Stimulated activated CD4-positive, alpha-beta T cell treated with anti-CD3 and anti-CD28 coated beads, Interleukin-15, amount 100 ng/mL, for 48 hours (primary cell): Measurements from ENCODE around the gene ATP2A3.
"Not testable (repeated sequence)": the region's sequence is repeated elsewhere in the genome, so short reads cannot be mapped to it uniquely, and the experiment has no call there.

Experiments
- DNase-seq, 2 donors: peaks; one replicate each; pipeline ENCODE4 v3.0.0-alpha.2; 2020; ENCODE audit warnings: low read depth in 2 of 2

Gene ATP2A3

GRCh38 chr17:3956327-3956957 is 7.8 kb downstream of the ATP2A3 start:
- no peak for DNase-seq

- DNase-seq = no peak
Measured at GRCh38 chr17:3955673-3955988, 8.6 kb downstream of the ATP2A3 start.

GRCh38 chr17:3954976-3955672 is 9.1 kb downstream of the ATP2A3 start:
- no peak for DNase-seq

DNA sequence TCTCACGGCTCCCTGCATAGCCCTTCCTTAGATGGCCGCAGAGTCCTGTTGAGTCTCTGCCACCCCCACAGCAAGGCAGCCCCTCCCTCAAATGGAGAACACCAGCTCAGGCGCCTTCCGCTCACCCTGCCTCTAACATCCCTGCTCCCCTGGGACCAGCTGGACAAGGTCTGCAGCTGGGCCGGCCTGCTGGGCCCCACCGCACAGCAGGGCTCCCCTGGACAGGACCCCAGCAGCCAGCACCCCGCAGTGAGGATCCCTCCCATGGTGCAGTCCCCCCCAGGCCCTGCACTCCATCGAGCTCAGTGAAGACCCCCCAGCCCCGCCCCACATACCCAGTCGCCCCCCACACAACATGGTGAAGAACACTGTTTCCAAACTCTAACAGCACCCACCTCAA is 10.2 kb downstream of the ATP2A3 start:
- no peak for DNase-seq

DNA sequence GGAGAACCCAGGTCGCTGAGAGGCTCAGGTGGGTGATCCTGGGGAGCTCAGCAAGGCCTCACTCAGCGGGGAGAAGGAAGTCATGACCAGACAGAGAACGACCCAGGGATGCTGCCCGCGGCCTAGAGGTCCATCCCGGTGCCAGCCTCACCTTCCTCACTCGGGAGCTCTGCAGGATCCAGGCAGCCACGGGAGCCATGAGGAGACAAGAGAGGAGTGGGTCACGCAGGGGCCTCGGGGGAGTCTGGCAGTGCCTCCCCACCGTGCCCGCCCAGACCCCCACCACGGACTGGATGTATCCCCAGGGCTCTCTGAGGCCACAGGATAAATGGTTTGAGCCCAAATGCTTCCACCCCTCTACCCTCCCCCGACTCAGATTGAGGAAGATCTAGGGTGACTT is 10.7 kb downstream of the ATP2A3 start:
- DNase-seq = no peak

DNA sequence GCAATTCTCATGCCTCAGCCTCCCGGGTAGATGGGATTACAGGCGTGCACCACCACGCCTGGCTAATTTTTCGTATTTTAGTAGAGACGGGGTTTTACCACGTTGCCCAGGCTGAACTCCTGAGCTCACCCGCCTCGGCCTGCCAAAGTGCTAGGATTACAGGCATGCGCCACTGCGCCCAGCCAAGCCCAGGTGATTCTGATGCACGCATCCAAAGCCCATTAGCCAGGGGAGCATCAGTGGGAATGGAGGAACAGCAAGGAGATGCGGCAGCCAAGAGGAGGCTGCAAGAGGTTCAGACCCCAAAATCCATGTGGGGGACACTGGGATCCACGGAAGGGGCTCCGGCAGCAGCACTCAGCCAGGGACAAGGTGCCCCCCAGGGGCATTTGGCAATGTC is 12.1 kb downstream of the ATP2A3 start:
- no peak for DNase-seq

DNA sequence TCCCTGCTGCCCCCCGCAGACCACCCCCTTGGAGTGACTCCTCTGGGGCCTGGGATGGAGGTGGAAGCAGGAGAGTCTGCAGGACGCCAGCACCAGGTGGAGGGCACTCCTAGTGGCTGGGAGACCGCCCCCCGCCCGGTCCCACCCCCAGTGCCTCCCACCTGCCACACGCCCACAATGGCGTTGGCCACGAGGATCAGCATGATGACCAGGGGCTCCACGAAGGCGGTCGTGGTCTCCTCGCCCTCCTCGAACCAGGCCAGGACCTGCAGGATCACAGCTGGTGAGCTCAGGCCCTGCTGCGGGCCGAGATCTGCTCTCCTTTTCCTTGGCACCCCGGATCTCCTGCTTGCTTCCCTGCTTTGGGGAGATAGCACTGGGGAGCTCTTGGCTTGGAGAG is 12.8 kb downstream of the ATP2A3 start:
- no peak for DNase-seq

- no peak for DNase-seq
Measured at GRCh38 chr17:3951003-3951402, 13.2 kb downstream of the ATP2A3 start.

- DNase-seq = no peak
Measured at GRCh38 chr17:3950584-3950983, 13.7 kb downstream of the ATP2A3 start.

- DNase-seq = no peak
Measured at GRCh38 chr17:3949418-3949817, 14.8 kb downstream of the ATP2A3 start.

GRCh38 chr17:3948551-3948950 is 15.7 kb downstream of the ATP2A3 start:
- DNase-seq = not testable (repeated sequence)

GRCh38 chr17:3947318-3947810 is 16.9 kb downstream of the ATP2A3 start:
- DNase-seq = no peak

- DNase-seq = no peak
Measured at GRCh38 chr17:3946711-3947235, 17.5 kb downstream of the ATP2A3 start.

DNA sequence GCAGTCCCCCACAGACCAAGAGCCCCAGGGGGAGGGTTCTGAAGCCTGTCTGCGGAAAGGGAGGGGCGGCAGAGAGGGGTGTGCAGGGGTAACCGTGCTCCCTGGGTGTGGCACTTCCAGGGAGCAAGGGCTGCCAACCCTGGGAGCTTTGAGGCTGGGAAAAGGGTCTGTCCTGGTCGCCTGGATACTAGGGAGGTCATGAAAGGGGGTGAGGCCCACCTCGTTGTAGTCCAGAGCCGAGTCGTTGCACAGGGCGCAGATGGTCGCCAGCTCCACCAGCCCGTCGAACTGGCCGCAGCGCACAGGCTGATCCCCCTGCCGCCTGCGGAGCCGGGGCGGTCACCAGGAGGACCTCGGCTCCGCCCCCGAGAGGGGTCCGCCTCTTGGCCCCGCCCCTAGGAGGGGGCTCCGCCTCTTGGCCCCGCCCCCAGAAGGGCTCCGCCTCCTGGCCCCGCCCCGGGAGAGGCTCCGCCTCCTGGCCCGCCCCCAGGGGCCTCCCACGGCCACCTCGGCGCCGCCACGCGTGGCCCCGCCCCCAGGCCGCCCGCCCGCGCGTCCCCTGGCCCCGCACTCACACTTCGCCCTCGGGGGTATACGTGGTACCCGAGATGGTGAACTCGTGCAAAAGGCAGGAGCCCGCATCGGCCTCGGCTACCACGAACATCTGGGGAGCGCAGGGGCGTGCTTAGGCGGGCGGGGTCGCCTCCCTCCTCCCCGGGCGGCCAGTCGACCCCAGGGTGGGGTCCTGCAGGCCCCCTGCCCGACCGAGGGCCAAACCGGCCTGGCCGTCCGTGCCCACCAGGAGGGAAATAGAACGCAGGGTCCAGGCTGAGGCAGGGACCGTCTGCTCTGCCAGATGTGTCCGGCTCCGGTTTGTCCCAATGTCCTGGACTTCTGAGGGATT is 19.5 kb downstream of the ATP2A3 start:
- DNase-seq = no peak

DNA sequence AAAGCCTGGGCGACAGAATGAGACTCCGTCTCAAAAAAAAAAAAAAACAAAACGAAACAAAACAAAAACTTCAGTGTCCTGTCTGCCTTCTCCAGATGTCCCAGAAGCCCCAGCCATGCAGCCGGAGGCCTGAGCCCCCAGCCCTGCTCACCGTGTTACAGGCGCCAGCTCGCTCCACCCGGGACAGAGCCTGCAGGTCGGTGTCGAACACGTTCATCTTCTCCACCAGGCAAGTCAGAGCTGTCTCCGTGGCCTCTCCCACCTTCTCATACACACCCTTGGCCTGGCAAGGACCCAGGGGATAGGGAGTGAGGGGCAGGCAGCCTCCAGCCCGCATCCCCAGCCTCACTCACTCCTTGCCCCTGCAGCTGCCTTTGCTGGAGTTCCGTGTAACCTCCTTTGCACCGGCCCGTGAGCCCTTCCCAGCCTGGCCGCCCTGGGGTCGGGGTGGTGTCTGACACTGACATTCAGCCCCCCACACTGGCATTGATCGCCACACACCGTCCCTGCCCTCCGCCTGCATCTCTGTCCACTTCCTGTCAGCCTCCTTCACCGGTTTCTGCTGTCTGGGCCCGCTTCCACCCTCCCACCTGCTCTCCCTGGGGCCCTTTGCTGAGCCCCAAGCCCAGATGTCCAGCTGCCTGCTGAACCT is 20.9 kb downstream of the ATP2A3 start:
- no peak for DNase-seq

DNA sequence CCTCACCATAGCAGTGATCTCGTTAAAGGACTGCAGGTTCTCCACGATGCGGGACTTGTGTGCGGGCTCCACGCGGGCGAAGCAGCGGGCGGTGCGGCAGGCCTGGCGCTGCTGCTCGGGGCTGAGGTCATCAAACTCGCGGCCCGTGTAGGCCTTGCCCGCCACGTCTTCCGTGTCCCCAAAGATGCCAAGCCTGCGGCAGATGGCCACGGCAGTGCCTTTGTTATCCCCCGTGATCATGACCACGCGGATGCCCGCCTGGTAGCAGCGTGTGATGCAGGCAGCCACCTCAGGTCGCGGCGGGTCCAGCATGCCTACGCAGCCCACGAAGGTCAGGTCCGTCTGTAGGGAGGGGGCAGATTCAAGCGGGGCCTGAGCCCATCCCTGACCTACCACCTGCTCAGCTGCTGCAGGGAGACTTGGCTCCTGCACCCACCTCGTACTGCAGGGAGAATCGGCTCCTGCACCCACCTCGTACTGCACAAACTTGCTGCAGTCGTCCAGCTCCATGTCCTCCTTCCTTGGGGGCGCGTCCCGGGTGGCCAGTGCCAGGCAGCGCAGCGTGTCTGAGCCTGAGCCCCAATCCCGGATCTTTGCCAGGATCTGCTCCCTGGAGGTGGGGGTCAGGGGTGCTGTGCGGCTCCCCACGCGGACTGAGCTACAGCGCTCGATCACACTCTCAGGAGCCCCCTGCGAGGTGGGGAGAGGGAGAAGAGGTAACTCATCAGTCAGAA is 23.1 kb downstream of the ATP2A3 start:
- no peak for DNase-seq

GRCh38 chr17:3937359-3937758 is 26.9 kb downstream of the ATP2A3 start:
- no peak for DNase-seq

- no peak for DNase-seq
Measured at GRCh38 chr17:3935825-3936355, 28.3 kb downstream of the ATP2A3 start.

DNA sequence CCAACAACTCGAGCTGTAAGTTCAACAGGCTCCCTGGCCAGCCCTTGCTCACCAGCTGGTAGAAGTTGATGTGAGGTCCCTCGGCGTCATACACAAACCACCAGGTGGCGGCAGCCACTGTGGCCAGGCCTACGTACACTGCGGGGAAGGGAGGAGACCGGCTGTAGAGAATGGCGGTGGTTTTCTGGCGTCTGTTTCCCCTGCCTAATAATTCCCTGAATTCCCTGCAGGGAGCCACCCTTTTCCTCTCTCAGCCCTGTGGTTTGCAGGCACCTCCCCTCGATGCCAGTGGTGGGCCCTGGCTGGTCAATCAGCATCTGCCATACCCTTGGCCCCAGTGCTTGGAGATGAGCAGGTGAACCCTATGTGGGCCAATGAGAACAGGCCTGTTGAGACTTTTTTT is 29.1 kb downstream of the ATP2A3 start:
- DNase-seq = no peak

GRCh38 chr17:3929764-3930163 is 34.5 kb downstream of the ATP2A3 start:
- DNase-seq = no peak

- DNase-seq = no peak
Measured at GRCh38 chr17:3929181-3929580, 35.1 kb downstream of the ATP2A3 start.
